GM12878 (cell line): ENCODE data around the gene NXPH1. TPM values are rescaled to one million over a fixed set of nuclear protein-coding genes. Genes with fewer than 3 reads are reported as not detected.

ENCODE experiments used
- ATAC-seq: fragments of 200-7000 bp; cut with Tn5 transposase; 3 replicates; pipeline ENCODE4 v1.9.1; 2020; ENCODE audit warnings: mild to moderate bottlenecking, moderate library complexity
- BruUV-seq: library from RNA; stranded (reverse); fragments of 400-500 nt; replicated peaks from 2 replicates; lab custom pipeline; 2021; lab: Mats Ljungman, UMichigan
- CTCF ChIA-PET: fragments of 300-600 bp; sonication (Branson Sonifier 250); formaldehyde crosslinking; extraction: SDS; loops from one replicate; lab custom pipeline; 2021; ENCODE audit warnings: inconsistent platforms; lab: Yijun Ruan, JAX
- POLR2A ChIA-PET: fragments of 350-600 bp; formaldehyde crosslinking; extraction: SDS; loops from one replicate; lab custom pipeline; 2021; ENCODE audit warnings: inconsistent platforms; lab: Charles Lee
- RAD21 ChIA-PET: fragments of 300-600 bp; sonication (Branson Sonifier 250); formaldehyde crosslinking; loops from one replicate; lab custom pipeline; 2023; ENCODE audit warnings: antibody characterized with exemption; ENCODE audit not compliant: unreplicated experiment; lab: Charles Lee
- SMC1A ChIA-PET: fragments of 300-600 bp; sonication (Branson Sonifier 250); formaldehyde crosslinking; loops from one replicate; lab custom pipeline; 2023; ENCODE audit not compliant: unreplicated experiment, uncharacterized antibody; lab: Charles Lee
- DNase-seq: peaks from one replicate; pipeline ENCODE4 v3.0.0-alpha.2; 2011; ENCODE audit warnings: low read depth, low spot score
- FAIRE-seq: peaks from 3 replicates; lab custom pipeline; 2011; peaks lifted over from hg19 to GRCh38; lab: Jason Lieb, UNC
- H2AFZ ChIP-seq: 2 replicates; pipeline ENCODE4 v1.6.0; 2011; ENCODE audit warnings: low read depth, low read length, control low read depth; ENCODE audit not compliant: control insufficient read depth
- H3K27ac ChIP-seq: 2 replicates; pipeline ENCODE4 v1.5.1; 2011; ENCODE audit warnings: control low read depth; ENCODE audit not compliant: control insufficient read depth, insufficient read depth
- H3K27me3 ChIP-seq, 2 experiments: replicated peaks in 1 of 2; 2 replicates each; pipeline versions ENCODE4 v1.6.0 to v1.6.1; 2011; ENCODE audit warnings: low read length in 1 of 2; ENCODE audit not compliant: control insufficient read depth in 2 of 2, insufficient read depth in 2 of 2
- H3K36me3 ChIP-seq, 2 experiments: 2 replicates each; pipeline ENCODE4 v1.5.1; 2011; ENCODE audit warnings: low read length in 1 of 2; ENCODE audit not compliant: control insufficient read depth in 2 of 2, insufficient read depth in 2 of 2
- H3K4me1 ChIP-seq: 2 replicates; pipeline ENCODE4 v1.6.1; 2011; ENCODE audit warnings: mild to moderate bottlenecking, low read length, moderate library complexity, mixed read lengths; ENCODE audit not compliant: control insufficient read depth, insufficient read depth
- H3K4me2 ChIP-seq: 2 replicates; pipeline ENCODE4 v1.6.0; 2011; ENCODE audit warnings: control low read depth; ENCODE audit not compliant: control insufficient read depth, insufficient read depth
- H3K4me3 ChIP-seq: fragments of 200-600 bp; sonication (generic); 2 replicates; pipeline ENCODE4 v1.5.1; 2016
- H3K79me2 ChIP-seq: 2 replicates; pipeline ENCODE4 v1.6.0; 2011; ENCODE audit warnings: low read length; ENCODE audit not compliant: control insufficient read depth, insufficient read depth
- H3K9ac ChIP-seq: 2 replicates; pipeline ENCODE4 v1.8.0; 2011; ENCODE audit warnings: low read length, control low read depth, mixed read lengths; ENCODE audit not compliant: control insufficient read depth, insufficient read depth
- H3K9me3 ChIP-seq: replicated peaks from 3 replicates; pipeline ENCODE4 v1.5.1; 2011; ENCODE audit warnings: mild to moderate bottlenecking, low read length; ENCODE audit not compliant: control insufficient read depth, insufficient read depth
- H4K20me1 ChIP-seq: 2 replicates; pipeline ENCODE4 v1.6.0; 2011; ENCODE audit not compliant: control insufficient read depth, insufficient read depth
- BCL11A ChIP-seq: IDR thresholded peaks from 2 replicates; pipeline ENCODE4 v1.6.1; 2011; ENCODE audit warnings: low read depth, low read length
- CHD1 ChIP-seq: IDR thresholded peaks from 2 replicates; pipeline ENCODE4 v1.6.1; 2012; ENCODE audit warnings: low read depth, low read length, improper control_type of control experiment
- MXI1 ChIP-seq: fragments of 150-350 bp; IDR thresholded peaks from 2 replicates; pipeline ENCODE4 v1.6.1; 2011; ENCODE audit warnings: low read depth, mild to moderate bottlenecking, inconsistent platforms, low read length, improper control_type of control experiment
- SMARCA5 ChIP-seq: fragments of 450-650 bp; IDR thresholded peaks from 2 replicates; pipeline ENCODE4 v1.6.1; 2017; ENCODE audit warnings: mild to moderate bottlenecking
- TARDBP ChIP-seq: IDR thresholded peaks from 2 replicates; pipeline ENCODE4 v1.6.1; 2016; ENCODE audit warnings: borderline replicate concordance
- WGBS: methylation state at CpG from one replicate; pipeline ENCODE4 v1.1.6; 2016; ENCODE audit warnings: low lambda C conversion rate; ENCODE audit not compliant: insufficient replicate concordance, insufficient coverage; ENCODE audit errors: missing lambda C conversion rate; 5-methylcytosine and 5-hydroxymethylcytosine counted together
- in situ Hi-C: fragments of 300-500 bp; cut with MboI; formaldehyde crosslinking; loops from 9 replicates; pipeline ENCODE4 v1.14.3; 2018; ENCODE audit warnings: mixed read lengths
- intact Hi-C: fragments of 100-400 bp; cut with micrococcal nuclease; formaldehyde crosslinking; loops from one replicate; pipeline ENCODE4 v1.14.2; 2022; ENCODE audit not compliant: unreplicated experiment
- polyA plus RNA-seq, 11 experiments: library from polyadenylated mRNA; depleted of rRNA in 4 of 11; unstranded in 6 of 11; stranded (reverse) in 5 of 11; fragments of >200 nt; fragmentation: Nextera tagmentation in 4 of 11; fragmentation: Illumina TruSeq in 1 of 11; extraction: Ambion mirVana in 4 of 11; extraction: Trizol in 1 of 11; gene quantifications; 1 replicate in 1 of 11; 2 replicates in 10 of 11; pipeline versions ENCODE4 v1.2.1 to v1.2.3, GENCODE V29; 2011 to 2016; ENCODE audit warnings: inconsistent platforms in 2 of 11, missing spikeins in 2 of 11, low read depth in 1 of 11
- total RNA-seq, 4 experiments: library from RNA; depleted of rRNA in 3 of 4; stranded (reverse); fragments of >200 nt in 3 of 4; fragmentation: Illumina TruSeq in 1 of 4; extraction: Trizol in 1 of 4; gene quantifications; 2 replicates each; pipeline versions ENCODE4 v1.2.1 to v1.2.3, GENCODE V29; 2013 to 2021
- TF ChIP-seq, protein P1 (sequence below): fragments of 450-650 bp; IDR thresholded peaks from 2 replicates; pipeline ENCODE4 v1.6.1; 2017; ENCODE audit warnings: mild to moderate bottlenecking, moderate library complexity

The NXPH1 gene
- total and polyA plus RNA-seq, 10 of the 15 experiments (the other 5 are each of a cell fraction or from before 2014, with no cell fraction given) = 0.06 to 0.34 TPM; not detected in 8

DNA sequence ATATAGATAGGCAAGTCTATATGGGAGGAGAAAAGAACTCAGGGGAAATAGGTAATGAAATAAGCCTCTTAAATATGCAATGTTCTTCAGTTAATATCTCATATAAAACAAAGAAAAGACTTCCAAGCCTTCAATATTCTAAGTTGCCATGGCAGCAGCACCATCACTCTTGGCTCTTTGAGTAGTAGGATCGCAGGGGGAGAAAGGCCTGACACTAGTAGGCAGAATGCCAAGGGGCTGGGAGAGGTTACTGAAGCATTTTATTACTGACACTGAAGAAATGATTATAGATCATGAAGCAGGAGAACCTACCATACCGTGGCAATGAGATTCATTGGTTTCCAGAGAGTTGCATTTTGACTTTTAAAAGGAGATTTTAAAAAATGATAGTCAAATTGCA, 193.9 kb downstream of the NXPH1 start (continued):
- TF ChIP-seq, protein P1, sequence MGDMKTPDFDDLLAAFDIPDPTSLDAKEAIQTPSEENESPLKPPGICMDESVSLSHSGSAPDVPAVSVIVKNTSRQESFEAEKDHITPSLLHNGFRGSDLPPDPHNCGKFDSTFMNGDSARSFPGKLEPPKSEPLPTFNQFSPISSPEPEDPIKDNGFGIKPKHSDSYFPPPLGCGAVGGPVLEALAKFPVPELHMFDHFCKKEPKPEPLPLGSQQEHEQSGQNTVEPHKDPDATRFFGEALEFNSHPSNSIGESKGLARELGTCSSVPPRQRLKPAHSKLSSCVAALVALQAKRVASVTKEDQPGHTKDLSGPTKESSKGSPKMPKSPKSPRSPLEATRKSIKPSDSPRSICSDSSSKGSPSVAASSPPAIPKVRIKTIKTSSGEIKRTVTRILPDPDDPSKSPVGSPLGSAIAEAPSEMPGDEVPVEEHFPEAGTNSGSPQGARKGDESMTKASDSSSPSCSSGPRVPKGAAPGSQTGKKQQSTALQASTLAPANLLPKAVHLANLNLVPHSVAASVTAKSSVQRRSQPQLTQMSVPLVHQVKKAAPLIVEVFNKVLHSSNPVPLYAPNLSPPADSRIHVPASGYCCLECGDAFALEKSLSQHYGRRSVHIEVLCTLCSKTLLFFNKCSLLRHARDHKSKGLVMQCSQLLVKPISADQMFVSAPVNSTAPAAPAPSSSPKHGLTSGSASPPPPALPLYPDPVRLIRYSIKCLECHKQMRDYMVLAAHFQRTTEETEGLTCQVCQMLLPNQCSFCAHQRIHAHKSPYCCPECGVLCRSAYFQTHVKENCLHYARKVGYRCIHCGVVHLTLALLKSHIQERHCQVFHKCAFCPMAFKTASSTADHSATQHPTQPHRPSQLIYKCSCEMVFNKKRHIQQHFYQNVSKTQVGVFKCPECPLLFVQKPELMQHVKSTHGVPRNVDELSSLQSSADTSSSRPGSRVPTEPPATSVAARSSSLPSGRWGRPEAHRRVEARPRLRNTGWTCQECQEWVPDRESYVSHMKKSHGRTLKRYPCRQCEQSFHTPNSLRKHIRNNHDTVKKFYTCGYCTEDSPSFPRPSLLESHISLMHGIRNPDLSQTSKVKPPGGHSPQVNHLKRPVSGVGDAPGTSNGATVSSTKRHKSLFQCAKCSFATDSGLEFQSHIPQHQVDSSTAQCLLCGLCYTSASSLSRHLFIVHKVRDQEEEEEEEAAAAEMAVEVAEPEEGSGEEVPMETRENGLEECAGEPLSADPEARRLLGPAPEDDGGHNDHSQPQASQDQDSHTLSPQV = no peak
- TF ChIP-seq TARDBP (no peak), SMARCA5 (no peak), MXI1 (no peak), CHD1 (no peak)

DNA sequence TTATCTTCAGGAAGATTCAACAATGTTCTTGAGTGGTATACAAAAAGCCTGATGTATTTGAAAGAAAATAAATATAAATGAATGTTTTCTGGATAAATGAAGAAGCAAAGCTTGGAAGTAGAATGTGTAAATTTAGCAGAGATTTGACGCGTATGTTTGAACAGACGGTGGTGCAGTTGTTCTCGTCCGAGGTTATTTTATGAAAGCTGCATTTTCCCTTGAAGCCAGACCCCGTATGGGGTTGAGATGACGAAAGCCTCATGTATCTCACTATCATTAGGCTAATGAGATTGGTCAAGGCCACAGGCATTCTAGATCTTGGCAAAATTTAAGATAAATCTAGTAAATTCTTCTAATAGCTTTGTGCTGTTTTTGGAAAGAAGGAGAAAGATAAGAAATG, 195.2 kb downstream of the NXPH1 start:
- H3K79me2 ChIP-seq = no peaks in the 10 kb centered on the region
- H3K4me1 ChIP-seq = no peaks in the 10 kb centered on the region
- BruUV-seq = no TSS peak
- no peak overlapping the region for H3K4me2 ChIP-seq
- ChIA-PET SMC1A (interaction anchor here (0.9 to 1.1 kb wide), 2 partner anchors 8 to 9 kb away, joined by 3 read pairs; no protein-coding TSS in a partner anchor), POLR2A (no interaction called here), CTCF (interaction anchor here (1.0 to 1.5 kb wide), 2 partner anchors 9 to 11 kb away, joined by 3 read pairs; no protein-coding TSS in a partner anchor), RAD21 (no interaction called here)
- no peaks in the 10 kb centered on the region for H4K20me1 ChIP-seq
- intact Hi-C loops = no loop called here
- H3K9me3 ChIP-seq = no peaks in the 10 kb centered on the region
- no peaks in the 10 kb centered on the region for H3K27me3 ChIP-seq
- DNase-seq = no peak
- H3K4me3 ChIP-seq = no peak overlapping the region
- WGBS = 63% methylated on average over 7 of the region's 7 CpGs
- H3K36me3 ChIP-seq = no peaks in the 10 kb centered on the region
- no peak for TF ChIP-seq BCL11A
- H3K9ac ChIP-seq = no peak overlapping the region
- H3K27ac ChIP-seq = no peak overlapping the region
- no peak overlapping the region for H2AFZ ChIP-seq
- ATAC-seq = no peak
- in situ Hi-C loops = no loop called here
- FAIRE-seq = no peak
